NCI-H2227 (cell line): ENCODE measurements around the gene STRA6.
A peak's percentile ranks its signal among the peaks of the same experiment; 100 is the strongest.

Experiments used
- DNase-seq: peaks from one replicate; lab custom pipeline; 2025; ENCODE audit not compliant: unreplicated experiment; lab: John Stamatoyannopoulos, UW

The STRA6 gene

GRCh38 chr15:74227968-74228722 lies 25.6 kb upstream of the STRA6 start:
- DNase-seq = peak; percentile 78

GRCh38 chr15:74226761-74227540 lies 24.4 kb upstream of the STRA6 start:
- no peak for DNase-seq

- no peak for DNase-seq
Observed at GRCh38 chr15:74225928-74226327, 23.3 kb upstream of the STRA6 start.

- peak; percentile 32 for DNase-seq
Observed at GRCh38 chr15:74222240-74223119, 19.9 kb upstream of the STRA6 start.

GRCh38 chr15:74221399-74222239 lies 19.0 kb upstream of the STRA6 start:
- DNase-seq = peak; percentile 28

GRCh38 chr15:74220475-74221248 lies 18.1 kb upstream of the STRA6 start:
- DNase-seq = peak; percentile 89

GRCh38 chr15:74217907-74218885 lies 15.6 kb upstream of the STRA6 start:
- DNase-seq = no peak

- DNase-seq = no peak
Observed at GRCh38 chr15:74216949-74217348, 14.4 kb upstream of the STRA6 start.

- DNase-seq = no peak
Observed at GRCh38 chr15:74215958-74216357, 13.4 kb upstream of the STRA6 start.

GRCh38 chr15:74214324-74215021 lies 11.9 kb upstream of the STRA6 start:
- DNase-seq = no peak

- DNase-seq = peak; percentile 89
Observed at GRCh38 chr15:74213858-74214284, 11.3 kb upstream of the STRA6 start.

- DNase-seq = no peak
Observed at GRCh38 chr15:74212494-74212893, 9.9 kb upstream of the STRA6 start.

GRCh38 chr15:74211656-74212055 lies 9.1 kb upstream of the STRA6 start:
- no peak for DNase-seq

- DNase-seq = no peak
Observed at GRCh38 chr15:74210729-74211128, 8.1 kb upstream of the STRA6 start.

GRCh38 chr15:74209997-74210671 lies 7.5 kb upstream of the STRA6 start:
- no peak for DNase-seq

GRCh38 chr15:74209560-74209958 lies 7.0 kb upstream of the STRA6 start:
- DNase-seq = no peak

- DNase-seq = peak; percentile 36
Observed at GRCh38 chr15:74208901-74209559, 6.4 kb upstream of the STRA6 start.
